Kidney capillary endothelial cell (primary cell): ENCODE results near the gene PTPN2.
"Not testable (repeated sequence)": the region's sequence is repeated elsewhere in the genome, so short reads cannot be mapped to it uniquely, and the experiment has no call there.

ENCODE experiments used
- DNase-seq: peaks from one replicate; pipeline ENCODE4 v3.0.0-alpha.2; 2018; ENCODE audit warnings: low spot score

Gene PTPN2

GRCh38 chr18:12772111-12772510 lies 111.9 kb downstream of the PTPN2 start:
- DNase-seq: no peak

- DNase-seq: no peak
Measured at GRCh38 chr18:12770469-12771219, 113.4 kb downstream of the PTPN2 start.

GRCh38 chr18:12769644-12770440 lies 114.2 kb downstream of the PTPN2 start:
- no peak for DNase-seq

GRCh38 chr18:12769136-12769535 lies 114.9 kb downstream of the PTPN2 start:
- DNase-seq: no peak

- no peak for DNase-seq
Measured at GRCh38 chr18:12768625-12769024, 115.4 kb downstream of the PTPN2 start.

GRCh38 chr18:12767580-12768155 lies 116.4 kb downstream of the PTPN2 start:
- no peak for DNase-seq

- DNase-seq: no peak
Measured at GRCh38 chr18:12766986-12767433, 117.0 kb downstream of the PTPN2 start.

GRCh38 chr18:12765586-12765985 lies 118.5 kb downstream of the PTPN2 start:
- no peak for DNase-seq

- no peak for DNase-seq
Measured at GRCh38 chr18:12765126-12765525, 118.9 kb downstream of the PTPN2 start.

- DNase-seq: not testable (repeated sequence)
Measured at GRCh38 chr18:12758566-12758965, 125.5 kb downstream of the PTPN2 start.

GRCh38 chr18:12756619-12757239 lies 127.3 kb downstream of the PTPN2 start:
- not testable (repeated sequence) for DNase-seq

GRCh38 chr18:12755606-12756005 lies 128.4 kb downstream of the PTPN2 start:
- DNase-seq: not testable (repeated sequence)

GRCh38 chr18:12754511-12754910 lies 129.5 kb downstream of the PTPN2 start:
- no peak for DNase-seq

- no peak for DNase-seq
Measured at GRCh38 chr18:12751891-12752290, 132.1 kb downstream of the PTPN2 start.

- DNase-seq: no peak
Measured at GRCh38 chr18:12751503-12751884, 132.5 kb downstream of the PTPN2 start.

GRCh38 chr18:12750715-12751502 lies 133.1 kb downstream of the PTPN2 start:
- no peak for DNase-seq

- no peak for DNase-seq
Measured at GRCh38 chr18:12750076-12750714, 133.8 kb downstream of the PTPN2 start.

- no peak for DNase-seq
Measured at GRCh38 chr18:12749121-12749520, 134.9 kb downstream of the PTPN2 start.

- no peak for DNase-seq
Measured at GRCh38 chr18:12748671-12749070, 135.4 kb downstream of the PTPN2 start.

- DNase-seq: no peak
Measured at GRCh38 chr18:12747530-12748315, 136.3 kb downstream of the PTPN2 start.
